ENCODE measurements around the gene ADRA2B. TPM values are rescaled to one million over a fixed set of nuclear protein-coding genes. Genes with fewer than 3 reads are reported as not detected.

Gene ADRA2B
- total RNA-seq, 1 donor from 2014 or later: 2.9 TPM

DNA sequence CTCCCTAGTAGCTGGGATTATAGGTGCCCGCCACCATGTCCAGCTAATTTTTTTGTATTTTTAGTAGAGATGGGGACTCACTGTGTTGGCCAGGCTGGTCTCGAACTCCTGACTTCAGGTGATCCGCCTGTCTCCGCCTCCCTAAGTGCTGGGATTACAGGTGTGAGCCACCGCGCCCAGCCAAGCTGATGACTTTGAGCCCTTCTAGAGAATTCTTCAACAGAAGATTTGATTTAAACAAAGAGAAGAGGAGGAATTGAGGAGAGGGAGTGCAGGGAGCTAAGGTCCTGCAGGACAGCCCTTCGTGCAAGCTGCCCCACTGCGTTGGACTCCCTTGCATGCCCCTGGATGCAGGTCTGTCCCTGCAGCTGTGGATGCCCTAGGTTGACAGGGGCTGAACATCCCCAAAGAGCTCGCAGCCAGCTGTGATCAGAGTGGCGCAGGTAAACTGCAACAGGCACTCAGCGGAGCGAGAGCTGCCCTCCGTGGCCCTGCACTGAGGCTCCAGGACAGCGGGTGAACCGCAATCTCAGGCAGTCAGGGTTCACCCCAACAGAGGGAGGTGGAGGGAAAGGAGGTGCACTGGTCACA lies 13.7 kb downstream of the ADRA2B start:
- H3K4me3 ChIP-seq: no peak overlapping the region
- no peaks in the 10 kb centered on the region for H3K36me3 ChIP-seq
- H3K4me1 ChIP-seq: peaks cover 74% of the 10 kb centered on the region
- TF ChIP-seq, protein P1, sequence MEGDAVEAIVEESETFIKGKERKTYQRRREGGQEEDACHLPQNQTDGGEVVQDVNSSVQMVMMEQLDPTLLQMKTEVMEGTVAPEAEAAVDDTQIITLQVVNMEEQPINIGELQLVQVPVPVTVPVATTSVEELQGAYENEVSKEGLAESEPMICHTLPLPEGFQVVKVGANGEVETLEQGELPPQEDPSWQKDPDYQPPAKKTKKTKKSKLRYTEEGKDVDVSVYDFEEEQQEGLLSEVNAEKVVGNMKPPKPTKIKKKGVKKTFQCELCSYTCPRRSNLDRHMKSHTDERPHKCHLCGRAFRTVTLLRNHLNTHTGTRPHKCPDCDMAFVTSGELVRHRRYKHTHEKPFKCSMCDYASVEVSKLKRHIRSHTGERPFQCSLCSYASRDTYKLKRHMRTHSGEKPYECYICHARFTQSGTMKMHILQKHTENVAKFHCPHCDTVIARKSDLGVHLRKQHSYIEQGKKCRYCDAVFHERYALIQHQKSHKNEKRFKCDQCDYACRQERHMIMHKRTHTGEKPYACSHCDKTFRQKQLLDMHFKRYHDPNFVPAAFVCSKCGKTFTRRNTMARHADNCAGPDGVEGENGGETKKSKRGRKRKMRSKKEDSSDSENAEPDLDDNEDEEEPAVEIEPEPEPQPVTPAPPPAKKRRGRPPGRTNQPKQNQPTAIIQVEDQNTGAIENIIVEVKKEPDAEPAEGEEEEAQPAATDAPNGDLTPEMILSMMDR (IDR thresholded peaks at IDR 0.05; ENCODE audit: borderline replicate concordance): no peak
- DNase-seq: no peak
- peaks cover 15% of the 10 kb centered on the region for H3K9me3 ChIP-seq (replicated peaks)
- peak overlapping the region; percentile 78 for H3K27ac ChIP-seq (replicated peaks)
- intact Hi-C loops (cut with micrococcal nuclease): no loop called here
- H3K27me3 ChIP-seq (ENCODE audit: low read depth): no peaks in the 10 kb centered on the region

DNA sequence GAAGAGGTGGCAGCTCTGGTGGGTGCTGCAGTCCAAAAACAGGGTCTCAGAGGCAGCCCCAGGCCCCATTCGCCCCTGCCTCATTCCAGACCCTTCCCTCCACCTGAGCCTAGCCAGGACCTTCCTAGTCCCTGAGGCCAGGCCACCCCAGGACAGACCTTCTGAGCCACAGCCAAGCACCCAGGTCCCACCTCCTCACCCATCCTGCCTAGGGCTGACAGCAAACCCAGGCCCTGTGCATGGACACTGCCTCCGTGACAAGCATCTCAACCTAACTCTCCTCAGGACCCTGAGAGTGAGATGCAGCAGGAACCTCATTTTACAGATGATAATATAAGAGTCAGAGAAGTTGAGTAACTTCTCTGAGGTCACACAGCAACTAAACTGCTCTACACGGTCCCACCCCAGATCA lies 15.5 kb downstream of the ADRA2B start:
- DNase-seq: no peak
- Histone ChIP-seq H3K9me3 (replicated peaks) (peaks cover 13% of the 10 kb centered on the region), H3K27me3 (ENCODE audit: low read depth) (no peaks in the 10 kb centered on the region), H3K4me3 (no peak overlapping the region), H3K4me1 (peaks cover 67% of the 10 kb centered on the region), H3K27ac (replicated peaks) (peak overlapping the region; percentile 94), H3K36me3 (no peaks in the 10 kb centered on the region)
- TF ChIP-seq, protein P1 (IDR thresholded peaks at IDR 0.05; ENCODE audit: borderline replicate concordance): no peak
- intact Hi-C loops (cut with micrococcal nuclease): no loop called here

DNA sequence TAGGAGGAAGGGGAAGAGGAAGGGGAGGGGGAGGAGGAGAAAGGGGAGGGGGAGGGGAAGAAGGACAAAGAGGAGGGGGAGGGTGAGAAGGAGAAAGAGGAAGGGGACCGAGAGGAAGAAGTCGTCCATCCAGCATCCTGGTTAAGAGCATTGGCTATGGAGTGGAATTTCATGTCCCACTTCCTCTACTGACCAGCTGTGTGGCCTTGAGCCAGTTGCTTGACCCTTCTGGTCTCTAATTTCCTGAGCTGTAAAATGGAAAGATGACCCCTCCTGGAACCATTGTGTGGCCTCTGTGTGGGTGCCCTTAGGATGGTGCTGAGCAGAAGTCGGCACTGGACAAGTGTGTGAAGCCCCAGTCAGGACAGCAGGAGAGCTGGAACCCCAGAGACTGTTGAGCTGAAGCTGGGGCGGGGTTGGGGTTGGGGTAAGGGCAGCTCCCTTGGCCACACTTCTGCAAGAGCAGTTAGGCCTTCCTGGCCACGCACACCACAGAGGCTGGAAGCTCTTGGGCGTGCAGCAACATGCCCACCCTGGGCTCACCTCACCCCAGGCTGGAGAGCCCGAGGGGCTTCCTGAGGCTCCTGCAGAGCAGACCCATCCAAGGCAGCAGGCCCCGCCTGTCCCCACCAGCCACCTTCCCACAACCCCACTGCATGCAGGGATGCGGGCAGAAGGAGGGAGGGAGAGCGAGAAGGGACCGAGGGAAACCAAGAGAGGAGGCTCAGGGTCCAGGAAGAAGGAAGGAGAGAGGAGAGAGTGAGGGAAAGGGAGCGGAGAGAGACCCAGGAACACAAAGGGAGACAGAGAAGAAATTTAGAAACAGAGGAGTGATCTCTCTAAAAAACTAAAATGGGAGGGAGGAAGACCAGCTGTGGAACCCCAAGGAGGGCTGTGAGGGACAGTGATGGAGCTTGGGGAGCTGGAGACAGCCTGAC lies 16.2 kb downstream of the ADRA2B start:
- DNase-seq: peak; percentile 18
- Histone ChIP-seq H3K27me3 (ENCODE audit: low read depth) (no peaks in the 10 kb centered on the region), H3K9me3 (replicated peaks) (peaks cover 6% of the 10 kb centered on the region), H3K27ac (replicated peaks) (peak overlapping the region; percentile 94), H3K4me3 (no peak overlapping the region), H3K4me1 (peaks cover 69% of the 10 kb centered on the region), H3K36me3 (no peaks in the 10 kb centered on the region)
- TF ChIP-seq, protein P1 (IDR thresholded peaks at IDR 0.05; ENCODE audit: borderline replicate concordance): no peak
- intact Hi-C loops (cut with micrococcal nuclease): no loop called here

- Histone ChIP-seq H3K4me1 (peaks cover 67% of the 10 kb centered on the region), H3K4me3 (peak overlapping the region; percentile 27), H3K9me3 (replicated peaks) (no peaks in the 10 kb centered on the region), H3K27ac (replicated peaks) (peak overlapping the region; percentile 94), H3K27me3 (ENCODE audit: low read depth) (no peaks in the 10 kb centered on the region), H3K36me3 (no peaks in the 10 kb centered on the region)
- intact Hi-C loops (cut with micrococcal nuclease): no loop called here
- peak; percentile 82 for DNase-seq
- TF ChIP-seq, protein P1 (IDR thresholded peaks at IDR 0.05; ENCODE audit: borderline replicate concordance): no peak
Measured at GRCh38 chr2:96098900-96099590, 17.3 kb downstream of the ADRA2B start.

All from left ventricle myocardium inferior (tissue), 1 donor.